Measurements from ENCODE around the gene ROBO2.

DNA sequence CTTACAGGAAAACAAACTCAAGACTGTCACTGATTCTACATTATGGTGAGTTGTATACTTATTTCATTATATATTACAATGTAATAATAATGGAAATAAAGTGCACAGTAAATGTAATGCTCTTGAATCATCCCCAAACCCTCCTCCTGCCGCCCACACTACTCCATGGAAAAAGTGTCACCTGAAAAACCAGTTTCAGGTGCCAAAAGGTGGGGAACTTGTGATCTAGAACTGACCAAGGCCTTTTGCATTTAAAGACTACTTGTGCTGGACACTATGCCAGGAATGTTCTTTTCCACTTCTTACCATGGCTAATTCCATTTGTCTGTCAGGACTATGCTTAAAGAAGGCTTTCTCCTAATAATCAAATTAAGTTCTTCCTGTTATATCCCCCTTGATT is 32.3 kb downstream of the ROBO2 start:
- TF ChIP-seq, protein P1, sequence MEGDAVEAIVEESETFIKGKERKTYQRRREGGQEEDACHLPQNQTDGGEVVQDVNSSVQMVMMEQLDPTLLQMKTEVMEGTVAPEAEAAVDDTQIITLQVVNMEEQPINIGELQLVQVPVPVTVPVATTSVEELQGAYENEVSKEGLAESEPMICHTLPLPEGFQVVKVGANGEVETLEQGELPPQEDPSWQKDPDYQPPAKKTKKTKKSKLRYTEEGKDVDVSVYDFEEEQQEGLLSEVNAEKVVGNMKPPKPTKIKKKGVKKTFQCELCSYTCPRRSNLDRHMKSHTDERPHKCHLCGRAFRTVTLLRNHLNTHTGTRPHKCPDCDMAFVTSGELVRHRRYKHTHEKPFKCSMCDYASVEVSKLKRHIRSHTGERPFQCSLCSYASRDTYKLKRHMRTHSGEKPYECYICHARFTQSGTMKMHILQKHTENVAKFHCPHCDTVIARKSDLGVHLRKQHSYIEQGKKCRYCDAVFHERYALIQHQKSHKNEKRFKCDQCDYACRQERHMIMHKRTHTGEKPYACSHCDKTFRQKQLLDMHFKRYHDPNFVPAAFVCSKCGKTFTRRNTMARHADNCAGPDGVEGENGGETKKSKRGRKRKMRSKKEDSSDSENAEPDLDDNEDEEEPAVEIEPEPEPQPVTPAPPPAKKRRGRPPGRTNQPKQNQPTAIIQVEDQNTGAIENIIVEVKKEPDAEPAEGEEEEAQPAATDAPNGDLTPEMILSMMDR (IDR thresholded peaks at IDR 0.05) = no peak
- TF ChIP-seq ZFX (IDR thresholded peaks at IDR 0.05; ENCODE audit: borderline replicate concordance) = no peak

Measured in 22Rv1 (cell line).